NCI-H526 (cell line): ENCODE measurements around the gene NUP58.

ENCODE experiments used
- DNase-seq, 2 experiments: peaks; one replicate each; lab custom pipeline; 2025; lab: John Stamatoyannopoulos, UW

NUP58 gene

GRCh38 chr13:25377244-25377962, 76.0 kb downstream of the NUP58 start:
- no peak for DNase-seq

GRCh38 chr13:25378528-25378927, 77.1 kb downstream of the NUP58 start:
- DNase-seq: no peak

GRCh38 chr13:25379011-25379410, 77.6 kb downstream of the NUP58 start:
- DNase-seq: no peak

GRCh38 chr13:25380082-25380481, 78.7 kb downstream of the NUP58 start:
- no peak for DNase-seq

GRCh38 chr13:25380741-25381324, 79.4 kb downstream of the NUP58 start:
- DNase-seq: no peak

GRCh38 chr13:25384758-25385410, 83.5 kb downstream of the NUP58 start:
- no peak for DNase-seq

- DNase-seq: no peak
These were observed 90.5 kb downstream of the NUP58 start for GRCh38 chr13:25391932-25392331.
